K562 (cell line): ENCODE data around the gene SCN4A. TPM values are rescaled to one million over a fixed set of nuclear protein-coding genes. Genes with fewer than 3 reads are reported as not detected.

Source experiments
- ATAC-seq: fragments of 200-7000 bp; cut with Tn5 transposase; 3 replicates; pipeline ENCODE4 v1.9.1; 2020; ENCODE audit warnings: moderate library complexity
- BruUV-seq: library from RNA; stranded (reverse); fragments of 400-500 nt; replicated peaks from 2 replicates; lab custom pipeline; 2021; lab: Mats Ljungman, UMichigan
- CTCF ChIA-PET: fragments of 300-600 bp; formaldehyde crosslinking; extraction: SDS; loops from one replicate; lab custom pipeline; 2021; ENCODE audit warnings: low intra/inter-chr PET ratio; lab: Yijun Ruan, JAX
- POLR2A ChIA-PET: fragments of 300-600, 350-650 bp; sonication (Branson Sonifier 250); formaldehyde crosslinking; extraction: SDS; loops from one replicate; lab custom pipeline; 2021; ENCODE audit warnings: antibody characterized with exemption, inconsistent platforms; lab: Yijun Ruan, JAX
- DNase-seq, 4 experiments: peaks; one replicate each; pipeline versions ENCODE4 v3.0.0 to v3.0.0-alpha.2; 2011 to 2018; ENCODE audit warnings: low spot score in 3 of 4, mixed read lengths in 3 of 4; ENCODE audit errors: extremely low read depth in 1 of 4
- FAIRE-seq: peaks from 2 replicates; lab custom pipeline; 2011; peaks lifted over from hg19 to GRCh38; lab: Jason Lieb, UNC
- H2AFZ ChIP-seq: 2 replicates; pipeline ENCODE4 v1.6.0; 2011; ENCODE audit warnings: low read depth, low read length, control low read depth, inconsistent platforms
- H3K27ac ChIP-seq: fragments of 200-600 bp; 3 replicates; pipeline ENCODE4 v1.8.0; 2011; ENCODE audit warnings: low read depth, mild to moderate bottlenecking, control low read depth, inconsistent platforms, low read length, moderate library complexity, mixed read lengths; ENCODE audit errors: extremely low read depth
- H3K27me3 ChIP-seq, 2 experiments: fragments of 300-600 bp in 1 of 2; 2 replicates in 1 of 2; 3 replicates in 1 of 2; pipeline versions ENCODE4 v1.6.0 to v1.8.0; 2011; ENCODE audit warnings: inconsistent platforms in 2 of 2, low read length in 2 of 2, mild to moderate bottlenecking in 1 of 2, mixed read lengths in 1 of 2, moderate library complexity in 1 of 2; ENCODE audit not compliant: control insufficient read depth in 2 of 2, insufficient read depth in 2 of 2
- H3K36me3 ChIP-seq: fragments of 300-600 bp; 3 replicates; pipeline ENCODE4 v1.8.0; 2011; ENCODE audit warnings: mild to moderate bottlenecking, low read length, inconsistent platforms; ENCODE audit not compliant: control insufficient read depth, insufficient read depth
- H3K4me1 ChIP-seq, 2 experiments: fragments of 200-600 bp in 1 of 2; replicated peaks in 1 of 2; 2 replicates in 1 of 2; 3 replicates in 1 of 2; pipeline versions ENCODE4 v1.5.1 to v1.8.0; 2011; ENCODE audit warnings: inconsistent platforms in 2 of 2, low read length in 2 of 2, mild to moderate bottlenecking in 1 of 2, mixed read lengths in 1 of 2, moderate library complexity in 1 of 2; ENCODE audit not compliant: control insufficient read depth in 2 of 2, insufficient read depth in 2 of 2
- H3K4me2 ChIP-seq: 2 replicates; pipeline ENCODE4 v1.6.1; 2011; ENCODE audit warnings: low read length, control low read depth, inconsistent platforms, mixed read lengths; ENCODE audit not compliant: insufficient read depth
- H3K4me3 ChIP-seq: fragments of 200-600 bp; sonication (generic), shearing (Covaris generic); 2 replicates; pipeline ENCODE4 v1.5.1; 2016; ENCODE audit warnings: control low read depth, inconsistent platforms
- H3K79me2 ChIP-seq: fragments of 200-600 bp; 3 replicates; pipeline ENCODE4 v1.8.0; 2011; ENCODE audit warnings: low read length, inconsistent platforms; ENCODE audit not compliant: control insufficient read depth, insufficient read depth
- H3K9ac ChIP-seq, 2 experiments: 2 replicates each; pipeline versions ENCODE4 v1.6.0 to v1.6.1; 2011; ENCODE audit warnings: low read depth in 2 of 2, low read length in 2 of 2, control low read depth in 1 of 2, inconsistent platforms in 1 of 2, mild to moderate bottlenecking in 1 of 2, mixed read lengths in 1 of 2; ENCODE audit not compliant: insufficient read depth in 1 of 2
- H3K9me1 ChIP-seq: one replicate; pipeline ENCODE4 v1.6.0; 2011; ENCODE audit warnings: inconsistent platforms, mild to moderate bottlenecking, low read length, moderate library complexity; ENCODE audit not compliant: control insufficient read depth, insufficient read depth
- H3K9me3 ChIP-seq: replicated peaks from 2 replicates; pipeline ENCODE4 v1.5.1; 2011; ENCODE audit warnings: low read depth, low read length, inconsistent platforms; ENCODE audit not compliant: control insufficient read depth, insufficient read depth
- H4K20me1 ChIP-seq: replicated peaks from 2 replicates; pipeline ENCODE4 v1.6.1; 2011; ENCODE audit warnings: low read length, inconsistent platforms, mixed read lengths; ENCODE audit not compliant: control insufficient read depth, insufficient read depth
- CHCHD3 ChIP-seq: fragments of 250-450 bp; sonication (Bioruptor Pico); IDR thresholded peaks from 2 replicates; pipeline ENCODE4 v2.1.2; 2022; ENCODE audit warnings: mild to moderate bottlenecking
- HDAC1 ChIP-seq, 2 experiments: fragments of 450-650 bp; IDR thresholded peaks; 2 replicates each; pipeline ENCODE4 v1.6.1; 2016 to 2017; ENCODE audit warnings: inconsistent platforms in 1 of 2, mild to moderate bottlenecking in 1 of 2, moderate library complexity in 1 of 2
- HIVEP1 ChIP-seq: fragments of 250-450 bp; sonication (Bioruptor Pico); IDR thresholded peaks from 2 replicates; pipeline ENCODE4 v1.4.0; 2020; ENCODE audit warnings: mild to moderate bottlenecking
- NEUROD1 ChIP-seq: fragments of 150-350 bp; IDR thresholded peaks from 2 replicates; pipeline ENCODE4 v1.6.1; 2014; ENCODE audit warnings: borderline replicate concordance, low read length, low read depth; ENCODE audit not compliant: partially characterized antibody
- NUFIP1 ChIP-seq: fragments of 450-650 bp; IDR thresholded peaks from 2 replicates; pipeline ENCODE4 v1.6.1; 2018; ENCODE audit not compliant: partially characterized antibody
- ZC3H11A ChIP-seq: IDR thresholded peaks from 2 replicates; pipeline ENCODE4 v1.6.1; 2012; ENCODE audit warnings: low read depth, low read length, improper control_type of control experiment
- ZNF586 ChIP-seq: fragments of 450-650 bp; formaldehyde crosslinking; conservative IDR thresholded peaks from 2 replicates; pipeline ENCODE4 v1.4.0; 2020; ENCODE audit warnings: mild to moderate bottlenecking, moderate library complexity
- ZNF77 ChIP-seq: fragments of 250-450 bp; sonication (Bioruptor Pico); IDR thresholded peaks from 2 replicates; pipeline ENCODE4 v1.5.0; 2020
- WGBS: fragments of 100-300 bp; shearing (Covaris generic); methylation state at CpG from one replicate; pipeline ENCODE4 v1.1.6; 2016; ENCODE audit warnings: low coverage, mixed read lengths; ENCODE audit not compliant: insufficient coverage; ENCODE audit errors: missing lambda C conversion rate; 5-methylcytosine and 5-hydroxymethylcytosine counted together
- in situ Hi-C: fragments of 300-500 bp; cut with MboI; formaldehyde crosslinking; loops from 4 replicates; pipeline ENCODE4 v1.15.0; 2018; ENCODE audit warnings: inconsistent platforms, mixed read lengths
- intact Hi-C: fragments of 100-400 bp; cut with micrococcal nuclease; formaldehyde crosslinking; loops from 2 replicates; pipeline ENCODE4 v1.14.2; 2022
- polyA plus RNA-seq, 8 experiments: library from polyadenylated mRNA; depleted of rRNA in 4 of 8; stranded (reverse) in 5 of 8; unstranded in 3 of 8; fragments of >200 nt; fragmentation: Nextera tagmentation in 2 of 8; fragmentation: Illumina TruSeq in 1 of 8; extraction: Ambion mirVana in 2 of 8; extraction: Trizol in 1 of 8; gene quantifications; 2 replicates each; pipeline versions ENCODE4 v1.2.1 to v1.2.3, GENCODE V29; 2011 to 2014; ENCODE audit warnings: inconsistent platforms in 1 of 8, missing spikeins in 1 of 8
- total RNA-seq, 7 experiments: library from RNA; depleted of rRNA in 6 of 7; stranded (reverse); fragments of >200 nt in 6 of 7; fragmentation: Illumina TruSeq in 2 of 7; extraction: Trizol in 2 of 7; gene quantifications; 2 replicates each; pipeline versions ENCODE4 v1.2.1 to v1.2.3, GENCODE V29; 2011 to 2021; ENCODE audit warnings: low replicate concordance in 1 of 7

The SCN4A gene
- total and polyA plus RNA-seq, 9 of the 15 experiments (the other 6 are each of a cell fraction or from before 2014, with no cell fraction given), result 0.29 to 2.6 (median 1.4) TPM

DNA sequence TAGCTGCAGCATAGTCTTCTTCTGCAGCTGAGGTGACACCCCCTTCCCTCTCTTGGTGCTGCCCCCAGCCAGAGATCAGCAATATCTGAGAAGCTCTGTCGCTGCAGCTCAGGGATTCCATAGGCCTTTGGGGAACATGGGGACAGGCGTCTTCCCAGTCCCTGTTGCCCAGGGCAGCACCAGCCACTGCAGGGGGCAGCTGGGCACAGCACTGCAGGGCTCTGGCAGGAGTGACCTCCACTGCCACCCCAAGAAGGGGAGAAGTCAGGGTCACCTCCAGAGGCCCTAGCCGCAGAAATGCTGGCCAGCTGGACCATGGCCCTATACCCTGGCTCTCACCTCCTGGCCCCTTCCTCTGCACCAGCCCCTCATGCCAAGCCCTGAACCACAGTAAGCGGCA lies 16.9 kb downstream of the SCN4A start:
- peaks cover 6 to 21% of the 10 kb centered on the region in 2 experiments; a peak in 4 of 5 replicates for H3K27me3 ChIP-seq
- FAIRE-seq (no peak), ATAC-seq (no peak), DNase-seq (no peak)
- no peaks in the 10 kb centered on the region for H3K9me3 ChIP-seq
- intact Hi-C loops, result no loop called here
- POLR2A ChIA-PET, result interaction anchor here (0.6 to 1.9 kb wide), 4 partner anchors 9 to 1187 kb away, joined by 3 to 6 read pairs (median 4); no protein-coding TSS in a partner anchor
- no TSS peak for BruUV-seq
- no peak overlapping the region for H3K4me2 ChIP-seq
- no peaks in the 10 kb centered on the region for H3K79me2 ChIP-seq
- H3K9me1 ChIP-seq, result no peaks in the 10 kb centered on the region
- 0 out of 2 replicates have a peak, but pooled peaks cover 4% of the 10 kb centered on the region for H4K20me1 ChIP-seq
- no peak for TF ChIP-seq ZNF586 (CRISPR knock-in tag)
- TF ChIP-seq NEUROD1, result no peak
- TF ChIP-seq HDAC1 (IDR thresholded peaks at IDR 0.05), result no peak
- TF ChIP-seq ZC3H11A, result no peak
- TF ChIP-seq CHCHD3 (CRISPR knock-in tag), result no peak
- TF ChIP-seq HIVEP1 (CRISPR knock-in tag), result no peak
- no peak for TF ChIP-seq ZNF77 (CRISPR knock-in tag)
- no peak for TF ChIP-seq NUFIP1
- no peak overlapping the region for H2AFZ ChIP-seq
- H3K4me3 ChIP-seq, result no peak overlapping the region
- peaks cover 7 to 14% of the 10 kb centered on the region in 2 experiments; a peak in 4 of 5 replicates for H3K4me1 ChIP-seq
- CTCF ChIA-PET, result no interaction called here
- no peak overlapping the region for H3K27ac ChIP-seq
- 43% methylated on average over 4 of the region's 4 CpGs for WGBS
- H3K36me3 ChIP-seq, result no peaks in the 10 kb centered on the region
- in situ Hi-C loops, result no loop called here
- no peak overlapping the region for H3K9ac ChIP-seq
